Measurements from ENCODE around the gene CRACDL.

CRACDL gene

GRCh38 chr2:98926601-98927000 is 9.4 kb downstream of the CRACDL start:
- DNase-seq (ENCODE audit: low spot score) = peak; percentile 42

DNA sequence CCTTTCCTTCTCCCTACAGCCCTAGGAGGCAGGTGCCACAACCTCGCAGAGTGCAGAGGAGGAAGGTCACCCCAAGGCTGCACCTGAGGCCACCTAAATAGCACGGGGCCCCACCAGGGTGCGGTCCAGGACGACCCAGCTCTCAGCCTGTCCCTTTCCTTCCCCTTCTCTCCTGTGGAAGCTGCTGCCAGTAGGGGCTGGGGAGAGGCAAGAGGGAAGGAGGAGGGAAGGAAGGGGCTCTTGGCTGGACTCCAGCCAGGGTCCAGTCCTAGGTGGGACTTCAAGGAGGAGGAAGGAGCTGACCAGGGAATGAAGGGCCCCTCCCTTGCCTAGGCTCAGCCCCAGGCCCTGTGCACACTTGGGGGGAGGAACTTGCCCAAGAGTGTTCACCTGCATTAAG is 11.1 kb downstream of the CRACDL start:
- no peak for DNase-seq (ENCODE audit: low spot score)

DNA sequence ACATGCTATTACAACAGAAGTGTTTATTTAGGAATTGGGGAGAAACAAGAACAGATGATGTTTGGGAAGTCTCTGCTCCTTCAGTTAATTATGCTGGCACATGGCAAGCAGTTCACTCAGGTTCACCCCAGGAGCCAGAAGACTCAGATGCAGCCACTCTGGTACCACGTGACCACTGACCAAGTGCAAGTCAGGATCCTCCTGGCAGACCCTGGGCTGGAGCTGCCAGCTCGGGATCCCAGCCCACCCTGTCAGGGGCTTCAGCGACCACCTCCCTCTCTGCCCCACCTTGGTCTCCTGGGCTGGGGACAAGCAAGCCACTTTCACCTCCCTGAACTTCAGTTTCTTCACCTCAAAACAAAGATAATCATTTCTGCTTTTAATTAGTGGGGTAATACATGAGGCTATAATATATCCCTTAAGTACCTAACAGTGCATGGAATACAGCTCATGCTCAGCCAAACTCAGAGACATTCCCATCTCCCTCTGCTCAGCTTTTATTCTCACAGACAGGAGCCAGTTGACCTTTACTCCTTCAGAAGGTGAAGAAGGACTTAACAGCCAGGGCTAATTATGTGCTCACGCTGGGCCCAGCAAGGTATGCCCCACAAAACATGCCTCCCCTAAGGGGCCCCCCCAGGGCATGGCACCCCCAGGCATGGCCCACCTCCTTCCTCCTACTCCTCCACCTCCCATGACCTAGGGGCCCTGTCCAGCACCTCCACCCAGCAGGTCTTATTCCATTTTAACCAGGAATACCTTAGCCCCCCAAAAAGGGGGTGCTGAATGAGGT is 11.8 kb downstream of the CRACDL start:
- DNase-seq (ENCODE audit: low spot score) = no peak

DNA sequence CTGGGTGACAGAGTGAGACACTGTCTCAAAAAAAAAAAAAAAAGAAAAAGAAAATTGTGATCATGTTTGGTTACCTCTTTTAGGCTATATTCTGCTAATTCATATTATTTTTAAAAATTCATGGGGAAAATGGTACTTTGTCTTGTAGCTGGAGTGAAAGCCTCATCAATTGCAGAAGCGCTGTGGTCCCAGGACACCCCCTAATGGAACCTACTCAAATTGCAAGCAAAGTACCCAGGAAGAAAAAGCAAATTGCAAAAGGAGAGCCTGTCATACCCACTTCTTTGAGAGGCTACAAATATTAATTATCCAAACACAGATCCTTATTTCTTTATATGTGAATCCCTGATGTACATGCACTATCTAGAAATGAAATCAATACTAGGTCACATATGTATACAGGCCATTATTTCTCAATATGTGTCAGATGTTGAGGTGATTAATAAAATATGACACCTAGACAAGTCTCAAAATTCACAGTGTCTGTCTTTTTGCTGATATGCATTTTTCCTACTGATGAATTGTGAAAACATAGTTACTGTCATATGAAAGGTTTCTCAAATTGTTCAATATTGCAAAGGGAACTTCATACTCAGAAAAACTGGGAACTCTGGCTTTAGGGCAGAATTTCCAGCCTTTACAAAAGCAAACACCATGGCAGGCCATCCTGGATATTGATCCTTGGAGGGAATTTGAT is 12.6 kb downstream of the CRACDL start:
- no peak for DNase-seq (ENCODE audit: low spot score)

- DNase-seq (ENCODE audit: low spot score) = no peak
These were observed 15.0 kb downstream of the CRACDL start for GRCh38 chr2:98921062-98921461.

DNA sequence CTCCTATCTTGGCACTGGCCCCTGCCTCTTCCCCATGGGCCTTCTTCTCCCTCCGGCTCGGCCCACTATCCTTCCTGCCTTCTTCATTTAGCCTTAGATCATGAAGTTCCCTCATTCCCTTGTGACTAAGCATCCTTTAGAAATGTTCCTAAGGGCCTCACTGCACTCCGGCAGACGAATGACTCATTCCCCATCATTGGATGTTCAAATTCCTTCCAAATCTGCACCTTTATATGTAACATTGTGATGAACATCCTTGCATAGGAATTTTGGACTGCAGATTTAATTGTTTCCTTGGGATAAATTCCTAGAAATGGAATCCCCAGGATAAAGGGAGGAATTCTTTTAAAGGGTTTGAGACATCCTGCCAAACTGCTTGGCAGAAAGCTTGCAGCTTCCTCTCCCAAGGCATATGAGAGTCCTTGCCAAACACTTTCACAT is 19.0 kb downstream of the CRACDL start:
- peak; percentile 62 for DNase-seq (ENCODE audit: low spot score)

DNA sequence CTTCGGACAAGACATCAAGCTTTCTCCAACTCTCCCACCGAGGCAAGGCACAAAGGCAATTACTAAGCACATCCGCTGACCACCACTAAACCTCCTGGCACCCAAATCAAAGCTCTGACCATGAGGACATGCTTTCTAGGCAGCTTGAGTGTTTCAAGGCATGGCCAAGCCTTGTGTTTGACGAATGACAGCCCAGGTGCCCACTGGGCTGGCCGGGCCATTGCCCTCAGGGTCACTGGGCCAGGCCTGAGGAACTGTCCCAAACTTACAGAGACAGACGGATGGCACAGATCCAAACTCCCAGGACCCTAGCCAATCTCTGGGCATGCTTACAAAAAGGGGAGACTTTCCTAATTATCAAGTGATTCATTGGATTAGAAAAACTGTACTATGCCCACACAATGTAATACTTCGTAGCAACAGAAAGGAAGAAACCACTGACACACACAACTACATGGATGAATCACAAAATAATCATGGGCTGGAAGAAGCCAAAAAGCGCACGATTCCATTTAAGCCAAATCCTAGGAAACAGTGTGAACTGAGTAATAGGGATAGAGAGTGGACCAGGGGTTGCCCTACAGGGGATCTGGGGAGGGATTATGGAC is 20.2 kb downstream of the CRACDL start:
- DNase-seq (ENCODE audit: low spot score) = no peak

GRCh38 chr2:98914713-98915580 is 21.1 kb downstream of the CRACDL start:
- no peak for DNase-seq (ENCODE audit: low spot score)

DNA sequence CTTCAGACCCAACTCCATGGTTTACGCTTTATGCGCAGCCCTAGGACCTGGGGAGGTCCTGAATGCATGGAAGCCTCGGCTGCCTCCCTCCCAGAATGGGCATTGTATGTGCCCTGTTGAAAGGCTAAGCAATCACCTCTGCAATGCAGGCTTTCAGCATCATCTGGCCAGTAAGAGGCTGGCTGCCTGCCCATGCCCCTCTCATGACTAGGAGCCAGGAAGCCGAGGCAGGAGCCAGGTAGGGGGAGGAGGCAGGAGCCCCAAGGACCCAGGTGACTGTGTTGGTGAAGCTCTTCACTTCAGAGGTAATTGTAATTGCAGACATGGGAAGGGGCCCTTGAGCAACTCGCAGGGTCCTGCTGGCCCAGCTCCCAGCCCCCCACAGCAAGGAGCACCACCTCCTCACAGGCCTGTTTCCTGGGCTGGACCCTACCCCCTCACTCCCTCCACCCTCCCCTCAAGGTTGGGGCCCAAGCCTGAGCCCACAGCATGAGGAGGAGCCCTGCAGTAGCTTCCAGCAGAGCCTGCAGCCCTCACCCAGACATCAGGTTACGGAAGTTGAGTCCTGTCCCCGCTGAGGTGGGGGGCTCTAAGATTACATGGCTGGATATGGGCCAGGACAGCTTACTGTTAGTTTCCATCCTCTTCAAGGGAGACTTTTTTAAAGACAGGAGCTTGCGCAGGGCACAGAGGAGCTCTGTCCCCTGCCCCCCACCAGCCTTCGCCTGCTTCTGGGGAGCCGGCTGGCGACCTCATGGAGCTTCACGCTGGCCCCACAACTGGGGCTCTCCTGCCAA is 21.9 kb downstream of the CRACDL start:
- DNase-seq (ENCODE audit: low spot score) = no peak

DNA sequence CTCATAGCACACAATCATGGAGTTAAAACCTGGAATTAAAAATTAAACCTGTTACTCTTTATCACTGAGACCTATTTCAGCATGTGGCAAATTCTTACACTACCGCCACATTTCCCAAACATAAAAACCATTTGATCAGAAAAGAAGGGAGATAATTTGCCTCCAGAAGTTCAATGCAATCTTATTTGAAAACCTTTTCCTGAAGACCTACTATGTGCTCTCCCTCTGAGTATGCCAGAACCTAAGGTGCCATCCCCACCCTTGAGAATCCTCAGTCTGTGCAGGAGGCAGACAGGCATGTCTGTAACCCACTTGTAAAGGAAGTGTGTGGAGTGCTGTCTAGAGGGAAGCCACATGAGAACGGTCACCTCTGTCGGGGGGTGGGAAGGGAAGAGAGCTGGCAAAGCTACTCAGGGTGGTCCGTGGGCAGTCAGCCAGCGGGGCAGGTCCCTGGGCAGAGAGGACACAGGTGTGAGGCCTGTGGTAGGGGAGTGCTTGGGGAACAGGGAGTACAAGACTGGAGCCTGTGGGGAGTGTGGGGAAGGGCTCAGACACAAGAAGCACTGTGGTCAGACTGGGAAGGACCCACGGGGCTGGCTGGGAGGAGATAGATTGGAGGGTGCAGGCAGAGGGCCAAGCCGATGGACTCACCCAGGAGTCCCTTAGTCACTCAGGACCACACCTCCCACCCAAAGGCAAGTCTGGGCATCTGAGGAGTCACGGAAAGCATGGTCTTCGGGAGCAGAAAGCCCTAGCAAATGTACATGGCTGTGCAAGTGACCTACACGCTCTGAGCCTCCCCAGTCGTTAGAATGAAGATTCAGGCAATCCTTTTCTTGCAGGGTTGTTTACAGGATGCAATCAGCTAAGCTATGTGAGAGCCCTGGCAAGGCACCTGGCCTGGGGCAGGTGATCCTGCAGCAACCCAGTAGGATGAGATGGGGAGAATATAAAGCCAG is 22.8 kb downstream of the CRACDL start:
- no peak for DNase-seq (ENCODE audit: low spot score)

- DNase-seq (ENCODE audit: low spot score) = peak; percentile 28
These were observed 23.7 kb downstream of the CRACDL start for GRCh38 chr2:98912221-98912851.

GRCh38 chr2:98911376-98912154 is 24.5 kb downstream of the CRACDL start:
- no peak for DNase-seq (ENCODE audit: low spot score)

DNA sequence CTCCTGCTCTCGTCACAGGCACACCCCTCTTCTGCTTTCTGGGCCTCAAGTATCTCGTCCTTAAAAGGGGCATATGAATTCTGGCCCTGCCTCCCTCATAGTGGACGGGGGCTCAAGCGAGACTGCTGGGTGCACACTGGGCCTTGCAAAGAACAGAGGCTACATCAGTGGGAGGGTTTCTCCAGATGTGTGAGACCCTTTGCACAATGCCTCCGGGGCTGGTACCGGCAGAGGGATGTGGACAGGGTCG is 25.0 kb downstream of the CRACDL start:
- no peak for DNase-seq (ENCODE audit: low spot score)

DNA sequence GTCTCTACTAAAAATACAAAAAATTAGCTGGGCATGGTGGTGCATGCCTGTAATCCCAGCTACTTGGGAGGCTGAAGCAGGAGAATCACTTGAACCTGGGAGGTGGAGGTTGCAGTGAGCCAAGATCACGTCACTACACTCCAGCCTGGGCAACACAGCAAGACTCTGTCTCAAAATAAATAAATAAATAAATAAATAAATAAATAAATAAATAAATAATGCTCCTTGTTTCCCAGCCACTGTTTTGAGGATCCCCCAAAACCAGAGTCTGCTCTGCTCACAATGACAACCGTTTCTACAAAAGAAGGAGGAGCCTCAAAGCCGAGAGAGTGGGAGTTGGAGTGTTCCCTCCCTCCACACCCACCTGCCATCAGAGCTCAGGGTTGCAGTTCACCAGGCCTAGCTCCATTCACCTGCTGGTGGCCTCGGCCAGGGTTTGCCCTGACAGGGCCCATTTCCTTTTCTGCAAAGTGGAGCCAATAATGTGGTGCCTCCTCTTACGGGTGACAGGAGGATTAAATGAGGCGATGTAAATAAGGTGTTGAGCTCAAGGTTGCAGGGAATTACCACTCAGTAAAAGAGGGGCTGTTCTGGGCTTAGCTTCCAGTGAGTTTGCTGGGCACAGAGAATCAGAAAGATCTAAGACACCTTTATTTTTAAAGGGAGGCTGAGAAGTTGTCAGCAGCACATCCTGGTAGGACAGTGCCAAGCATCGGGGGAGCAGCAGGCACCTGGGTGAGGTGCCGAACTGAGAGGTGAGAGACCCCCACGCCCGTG is 25.5 kb downstream of the CRACDL start:
- DNase-seq (ENCODE audit: low spot score) = no peak

DNA sequence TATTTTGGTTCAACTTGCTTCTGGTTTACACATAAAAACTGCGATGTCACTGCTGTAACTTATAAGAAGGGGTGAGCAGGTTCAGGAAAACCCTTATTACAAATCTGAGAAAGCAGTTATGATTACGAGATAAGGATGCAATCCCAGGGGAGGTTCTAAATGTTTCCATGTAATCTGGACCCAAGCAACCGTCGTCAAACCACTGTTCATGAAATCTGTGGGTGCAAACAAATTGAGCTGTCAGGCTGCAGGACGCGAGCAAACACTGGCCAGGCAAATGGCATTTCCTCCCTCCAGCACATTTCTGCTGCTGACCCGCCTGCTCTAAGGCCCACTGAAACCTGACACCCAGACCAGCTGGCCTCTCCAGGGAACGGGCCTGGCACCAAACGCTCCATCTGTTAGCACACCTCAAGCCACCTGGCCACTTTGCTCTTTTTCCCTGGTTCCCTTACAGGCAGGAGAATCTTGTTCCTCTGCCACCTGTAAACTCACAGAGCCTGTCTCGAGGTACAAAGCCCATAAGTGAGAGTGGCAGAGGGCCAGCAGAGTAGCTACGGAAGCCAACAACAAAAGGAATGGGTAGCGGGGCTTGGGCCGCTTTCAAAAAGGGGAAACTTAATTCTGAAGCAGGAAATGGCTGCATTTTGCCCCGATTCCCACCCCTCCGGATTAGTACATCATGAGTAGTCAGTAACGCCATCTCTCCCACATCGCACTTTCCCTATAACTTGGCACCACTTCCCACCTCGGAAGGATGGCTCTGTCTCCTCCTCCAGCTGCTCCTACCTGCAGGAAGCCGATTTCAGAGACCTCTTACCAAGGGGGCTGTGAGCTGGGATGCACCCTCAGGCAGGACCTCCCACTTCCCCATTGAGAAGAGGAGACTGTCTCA is 26.5 kb downstream of the CRACDL start:
- DNase-seq (ENCODE audit: low spot score) = no peak

DNA sequence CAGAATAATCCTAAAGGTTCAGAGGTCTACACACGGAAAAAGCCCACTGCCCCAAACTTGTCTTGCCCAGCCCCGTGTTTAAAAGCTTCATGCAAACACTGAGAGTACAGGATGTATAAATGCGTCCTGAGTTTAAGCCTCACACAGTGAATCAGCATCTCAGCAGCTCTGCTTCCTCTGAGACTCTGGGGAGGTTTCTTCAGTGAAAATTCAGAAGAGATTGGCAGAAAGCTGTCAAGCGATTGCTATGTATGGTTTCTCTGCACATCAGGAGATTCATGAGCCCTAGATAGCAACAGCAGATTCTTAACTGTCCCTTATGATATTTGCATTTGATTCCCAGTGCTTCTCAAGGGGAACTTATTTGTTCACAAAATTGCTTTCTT is 27.1 kb downstream of the CRACDL start:
- no peak for DNase-seq (ENCODE audit: low spot score)
